SK-N-SH (cell line): ENCODE results near the gene GBP1. TPM values are rescaled to one million over a fixed set of nuclear protein-coding genes. Genes with fewer than 3 reads are reported as not detected.

ENCODE experiments used
- CTCF ChIA-PET: fragments of 300-600, 350-600 bp; formaldehyde crosslinking; extraction: SDS; loops from one replicate; lab custom pipeline; 2021; lab: Yijun Ruan, JAX
- POLR2A ChIA-PET: fragments of 350-600 bp; sonication (Branson Sonifier 250); formaldehyde crosslinking; extraction: SDS; loops from one replicate; lab custom pipeline; 2020; ENCODE audit warnings: antibody characterized with exemption, inconsistent platforms; lab: Yijun Ruan, JAX
- DNase-seq: peaks from one replicate; pipeline ENCODE4 v3.0.0; 2012
- H2AFZ ChIP-seq: fragments of 200-600 bp; sonication (generic); 2 replicates; pipeline ENCODE4 v1.8.1; 2016; ENCODE audit warnings: antibody characterized with exemption, mild to moderate bottlenecking, low read depth
- H3F3A ChIP-seq: fragments of 200-600 bp; sonication (generic); replicated peaks from 2 replicates; pipeline ENCODE3; 2016; ENCODE audit warnings: antibody characterized with exemption, mild to moderate bottlenecking; ENCODE audit not compliant: insufficient read depth
- H3K27ac ChIP-seq, 2 experiments: fragments of 200-500 bp in 1 of 2; fragments of 200-600 bp in 1 of 2; sonication (Bioruptor generic) in 1 of 2; sonication (generic), shearing (Covaris generic) in 1 of 2; 2 replicates each; pipeline versions ENCODE4 v1.5.1 to v1.6.1; 2014 to 2016; ENCODE audit warnings: low read depth in 2 of 2, inconsistent platforms in 1 of 2, low read length in 1 of 2, mild to moderate bottlenecking in 1 of 2, mixed read lengths in 1 of 2
- H3K27me3 ChIP-seq: fragments of 200-600 bp; sonication (generic), shearing (Covaris generic); 2 replicates; pipeline ENCODE4 v1.6.1; 2016; ENCODE audit warnings: mixed run types; ENCODE audit not compliant: insufficient read depth
- H3K36me3 ChIP-seq, 2 experiments: fragments of 200-500 bp in 1 of 2; fragments of 200-600 bp in 1 of 2; sonication (Bioruptor generic) in 1 of 2; sonication (generic) in 1 of 2; replicated peaks in 1 of 2; 2 replicates each; pipeline versions ENCODE3 to v1.5.1; 2014 to 2016; ENCODE audit warnings: low read length in 1 of 2, mild to moderate bottlenecking in 1 of 2; ENCODE audit not compliant: insufficient read depth in 2 of 2, control insufficient read depth in 1 of 2
- H3K4me1 ChIP-seq, 2 experiments: fragments of 200-500 bp in 1 of 2; fragments of 200-600 bp in 1 of 2; sonication (Bioruptor generic) in 1 of 2; sonication (generic), shearing (Covaris generic) in 1 of 2; 2 replicates each; pipeline versions ENCODE4 v1.5.1 to v1.6.1; 2014 to 2016; ENCODE audit warnings: low read depth in 1 of 2, low read length in 1 of 2, mixed run types in 1 of 2; ENCODE audit not compliant: insufficient read depth in 2 of 2, control insufficient read depth in 1 of 2
- H3K4me2 ChIP-seq: fragments of 200-600 bp; sonication (generic), shearing (Covaris generic); 2 replicates; pipeline ENCODE4 v1.6.1; 2017; ENCODE audit warnings: mixed run types
- H3K4me3 ChIP-seq, 2 experiments: fragments of 200-500 bp in 1 of 2; fragments of 200-600 bp in 1 of 2; sonication (Bioruptor generic) in 1 of 2; sonication (generic), shearing (Covaris generic) in 1 of 2; 2 replicates each; pipeline versions ENCODE4 v1.5.1 to v1.8.1; 2014 to 2016; ENCODE audit warnings: low read depth in 2 of 2, inconsistent platforms in 1 of 2, low read length in 1 of 2, mild to moderate bottlenecking in 1 of 2, mixed read lengths in 1 of 2, moderate library complexity in 1 of 2
- H3K79me2 ChIP-seq: fragments of 200-600 bp; sonication (generic); 2 replicates; pipeline ENCODE4 v1.8.1; 2017; ENCODE audit warnings: mild to moderate bottlenecking; ENCODE audit not compliant: insufficient read depth
- H3K9ac ChIP-seq: fragments of 200-600 bp; sonication (generic); 2 replicates; pipeline ENCODE4 v1.6.1; 2017; ENCODE audit warnings: mixed run types
- H3K9me2 ChIP-seq: fragments of 200-600 bp; sonication (generic); 2 replicates; pipeline ENCODE4 v1.6.1; 2017; ENCODE audit warnings: mixed run types
- H3K9me3 ChIP-seq: fragments of 200-600 bp; sonication (generic); 2 replicates; pipeline ENCODE4 v1.6.1; 2017; ENCODE audit warnings: mixed run types, mild to moderate bottlenecking, moderate library complexity
- H4K20me1 ChIP-seq: fragments of 200-600 bp; sonication (generic); 2 replicates; pipeline ENCODE4 v1.6.1; 2017; ENCODE audit warnings: mild to moderate bottlenecking, mixed run types; ENCODE audit not compliant: insufficient read depth
- EP300 ChIP-seq, 2 experiments: IDR thresholded peaks; 2 replicates each; pipeline versions ENCODE4 v1.4.0 to v1.6.1; 2012; ENCODE audit warnings: borderline replicate concordance in 1 of 2, low read depth in 1 of 2, low read length in 1 of 2
- EZH2phosphoT487 ChIP-seq: fragments of 200-600 bp; sonication (generic); IDR thresholded peaks from 2 replicates; pipeline ENCODE4 v1.6.1; 2017; ENCODE audit warnings: low read depth, mixed run types, mild to moderate bottlenecking, antibody characterized with exemption, moderate library complexity, borderline replicate concordance
- FOSL2 ChIP-seq: IDR thresholded peaks from 2 replicates; pipeline ENCODE4 v1.4.0; 2012; ENCODE audit warnings: low read depth, mild to moderate bottlenecking, moderate library complexity, borderline replicate concordance
- FOXM1 ChIP-seq: IDR thresholded peaks from 2 replicates; pipeline ENCODE4 v1.4.0; 2012; ENCODE audit warnings: low read depth, mild to moderate bottlenecking
- GABPA ChIP-seq: IDR thresholded peaks from 2 replicates; pipeline ENCODE4 v1.4.0; 2012; ENCODE audit warnings: low read depth, mild to moderate bottlenecking
- GATA2 ChIP-seq: sonication (generic); formaldehyde crosslinking; IDR thresholded peaks from 2 replicates; pipeline ENCODE4 v1.5.0; 2020; ENCODE audit warnings: mild to moderate bottlenecking, missing genetic modification reagents
- MEF2A ChIP-seq: IDR thresholded peaks from 2 replicates; pipeline ENCODE4 v1.4.0; 2012; ENCODE audit warnings: low read depth, borderline replicate concordance
- MXI1 ChIP-seq: IDR thresholded peaks from 2 replicates; pipeline ENCODE4 v1.6.1; 2012; ENCODE audit warnings: mild to moderate bottlenecking, low read depth, low read length, improper control_type of control experiment
- PBX3 ChIP-seq: IDR thresholded peaks from 2 replicates; pipeline ENCODE4; 2012
- RCOR1 ChIP-seq: fragments of 150-350 bp; IDR thresholded peaks from 2 replicates; pipeline ENCODE4 v1.6.1; 2017; ENCODE audit warnings: antibody characterized with exemption, low read length
- TAF1 ChIP-seq: IDR thresholded peaks from 2 replicates; pipeline ENCODE4 v1.6.1; 2012; ENCODE audit warnings: low read depth, mild to moderate bottlenecking, low read length, moderate library complexity, borderline replicate concordance
- WGBS: methylation state at CpG from one replicate; pipeline ENCODE4 v1.1.6; 2017; ENCODE audit warnings: low lambda C conversion rate; 5-methylcytosine and 5-hydroxymethylcytosine counted together
- polyA plus RNA-seq, 3 experiments: library from polyadenylated mRNA; depleted of rRNA; stranded (reverse); fragments of >200 nt; gene quantifications; 2 replicates each; pipeline ENCODE4 v1.2.3, GENCODE V29; 2012
- TF ChIP-seq, protein P1 (sequence below): IDR thresholded peaks from 2 replicates; pipeline ENCODE4 v1.4.0; 2012; ENCODE audit warnings: low read depth
- TF ChIP-seq, protein P2 (sequence below): IDR thresholded peaks from 2 replicates; pipeline ENCODE4 v1.6.1; 2012; ENCODE audit warnings: mild to moderate bottlenecking, low read depth, low read length, moderate library complexity
- TF ChIP-seq, protein P3 (sequence below): IDR thresholded peaks from 2 replicates; pipeline ENCODE4 v1.4.0; 2012; ENCODE audit warnings: low read depth, borderline replicate concordance

GBP1 gene
- polyA plus RNA-seq, 1 of the 3 experiments (the other 2 are of a cell fraction): 7.4 TPM

- Histone ChIP-seq H2AFZ (no peak overlapping the region), H4K20me1 (no peaks in the 10 kb centered on the region), H3K79me2 (no peaks in the 10 kb centered on the region), H3K9me2 (no peaks in the 10 kb centered on the region), H3K27me3 (no peaks in the 10 kb centered on the region), H3K4me3 (no peak overlapping the region), H3K9me3 (no peaks in the 10 kb centered on the region), H3K36me3 (peaks cover 5 to 18% of the 10 kb centered on the region in 2 experiments), H3K27ac (no peak overlapping the region), H3K4me1 (no peaks in the 10 kb centered on the region), H3K4me2 (no peak overlapping the region), H3K9ac (no peak overlapping the region), H3F3A (no peaks in the 10 kb centered on the region)
- TF ChIP-seq FOXM1: no peak
- no peak for TF ChIP-seq EP300 (IDR thresholded peaks at IDR 0.05; ENCODE audit: borderline replicate concordance in 1 of 2, low read depth in 1 of 2, low read length in 1 of 2)
- no peak for TF ChIP-seq GATA2 (CRISPR knock-in tag)
- TF ChIP-seq TAF1: no peak
- no peak for TF ChIP-seq FOSL2
- TF ChIP-seq RCOR1: no peak
- TF ChIP-seq, protein P1, sequence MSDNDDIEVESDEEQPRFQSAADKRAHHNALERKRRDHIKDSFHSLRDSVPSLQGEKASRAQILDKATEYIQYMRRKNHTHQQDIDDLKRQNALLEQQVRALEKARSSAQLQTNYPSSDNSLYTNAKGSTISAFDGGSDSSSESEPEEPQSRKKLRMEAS: no peak
- no peak for TF ChIP-seq EZH2phosphoT487
- TF ChIP-seq, protein P2, sequence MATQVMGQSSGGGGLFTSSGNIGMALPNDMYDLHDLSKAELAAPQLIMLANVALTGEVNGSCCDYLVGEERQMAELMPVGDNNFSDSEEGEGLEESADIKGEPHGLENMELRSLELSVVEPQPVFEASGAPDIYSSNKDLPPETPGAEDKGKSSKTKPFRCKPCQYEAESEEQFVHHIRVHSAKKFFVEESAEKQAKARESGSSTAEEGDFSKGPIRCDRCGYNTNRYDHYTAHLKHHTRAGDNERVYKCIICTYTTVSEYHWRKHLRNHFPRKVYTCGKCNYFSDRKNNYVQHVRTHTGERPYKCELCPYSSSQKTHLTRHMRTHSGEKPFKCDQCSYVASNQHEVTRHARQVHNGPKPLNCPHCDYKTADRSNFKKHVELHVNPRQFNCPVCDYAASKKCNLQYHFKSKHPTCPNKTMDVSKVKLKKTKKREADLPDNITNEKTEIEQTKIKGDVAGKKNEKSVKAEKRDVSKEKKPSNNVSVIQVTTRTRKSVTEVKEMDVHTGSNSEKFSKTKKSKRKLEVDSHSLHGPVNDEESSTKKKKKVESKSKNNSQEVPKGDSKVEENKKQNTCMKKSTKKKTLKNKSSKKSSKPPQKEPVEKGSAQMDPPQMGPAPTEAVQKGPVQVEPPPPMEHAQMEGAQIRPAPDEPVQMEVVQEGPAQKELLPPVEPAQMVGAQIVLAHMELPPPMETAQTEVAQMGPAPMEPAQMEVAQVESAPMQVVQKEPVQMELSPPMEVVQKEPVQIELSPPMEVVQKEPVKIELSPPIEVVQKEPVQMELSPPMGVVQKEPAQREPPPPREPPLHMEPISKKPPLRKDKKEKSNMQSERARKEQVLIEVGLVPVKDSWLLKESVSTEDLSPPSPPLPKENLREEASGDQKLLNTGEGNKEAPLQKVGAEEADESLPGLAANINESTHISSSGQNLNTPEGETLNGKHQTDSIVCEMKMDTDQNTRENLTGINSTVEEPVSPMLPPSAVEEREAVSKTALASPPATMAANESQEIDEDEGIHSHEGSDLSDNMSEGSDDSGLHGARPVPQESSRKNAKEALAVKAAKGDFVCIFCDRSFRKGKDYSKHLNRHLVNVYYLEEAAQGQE: no peak
- no peak for TF ChIP-seq MXI1
- TF ChIP-seq, protein P3, sequence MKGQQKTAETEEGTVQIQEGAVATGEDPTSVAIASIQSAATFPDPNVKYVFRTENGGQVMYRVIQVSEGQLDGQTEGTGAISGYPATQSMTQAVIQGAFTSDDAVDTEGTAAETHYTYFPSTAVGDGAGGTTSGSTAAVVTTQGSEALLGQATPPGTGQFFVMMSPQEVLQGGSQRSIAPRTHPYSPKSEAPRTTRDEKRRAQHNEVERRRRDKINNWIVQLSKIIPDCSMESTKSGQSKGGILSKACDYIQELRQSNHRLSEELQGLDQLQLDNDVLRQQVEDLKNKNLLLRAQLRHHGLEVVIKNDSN: no peak
- DNase-seq: no peak
- 68% methylated on average over 5 of the region's 5 CpGs for WGBS
- POLR2A ChIA-PET: no interaction called here
- CTCF ChIA-PET: no interaction called here
Observed at GRCh38 chr1:89112871-89113613, 48.0 kb upstream of the GBP1 start.

DNA sequence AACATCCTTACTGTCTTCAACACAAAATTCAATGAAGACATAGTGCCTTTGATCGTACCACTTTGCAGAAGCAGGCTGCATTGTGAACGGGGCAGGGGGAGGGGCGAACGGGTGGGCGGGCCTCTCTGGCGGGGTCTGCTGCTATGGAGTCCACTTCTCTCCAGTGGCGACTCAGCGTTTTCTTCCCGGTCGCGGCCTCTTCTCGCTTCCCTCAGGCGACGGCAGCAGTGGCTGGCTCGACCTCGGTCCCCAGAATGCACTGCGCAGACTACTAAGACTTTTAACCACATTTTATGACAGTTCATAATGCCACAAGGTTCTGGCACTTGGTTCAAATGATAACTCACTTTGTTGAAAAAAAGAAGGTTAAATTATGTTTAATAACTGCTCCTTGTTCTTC lies 39.7 kb upstream of the GBP1 start:
- POLR2A ChIA-PET: no interaction called here

More for the DNA sequence above, 39.7 kb upstream of the GBP1 start:
- H3K4me2 ChIP-seq: no peak overlapping the region
- no peaks in the 10 kb centered on the region for H3K79me2 ChIP-seq
- H3K27me3 ChIP-seq: no peaks in the 10 kb centered on the region
- no peaks in the 10 kb centered on the region for H3K9me3 ChIP-seq
- no peaks in the 10 kb centered on the region for H3F3A ChIP-seq
- H3K4me3 ChIP-seq: no peak overlapping the region
- WGBS: 71% methylated on average over 17 of the region's 17 CpGs
- no peak overlapping the region for H3K27ac ChIP-seq
- no peak for DNase-seq
- H4K20me1 ChIP-seq: no peaks in the 10 kb centered on the region
- no peak overlapping the region for H3K9ac ChIP-seq
- peaks cover 3 to 17% of the 10 kb centered on the region in 2 experiments for H3K36me3 ChIP-seq
- no peaks in the 10 kb centered on the region for H3K9me2 ChIP-seq
- TF ChIP-seq, protein P3: no peak
- no peak for TF ChIP-seq PBX3
- no peak for TF ChIP-seq GABPA
- no peak for TF ChIP-seq MEF2A
- TF ChIP-seq, all 33 proteins: peak for 0
- CTCF ChIA-PET: no interaction called here
- Histone ChIP-seq H2AFZ (no peak overlapping the region), H3K4me1 (no peaks in the 10 kb centered on the region)
